NCI-H1694 treated with DMSO at 0.1 percent for 48 hours (cell line): ENCODE data around the gene FAM110A.
"Not testable (repeated sequence)": the region's sequence is repeated elsewhere in the genome, so short reads cannot be mapped to it uniquely, and the experiment has no call there.

ENCODE experiments used
- DNase-seq: peaks from one replicate; lab custom pipeline; 2025; lab: John Stamatoyannopoulos, UW

Gene FAM110A

DNA sequence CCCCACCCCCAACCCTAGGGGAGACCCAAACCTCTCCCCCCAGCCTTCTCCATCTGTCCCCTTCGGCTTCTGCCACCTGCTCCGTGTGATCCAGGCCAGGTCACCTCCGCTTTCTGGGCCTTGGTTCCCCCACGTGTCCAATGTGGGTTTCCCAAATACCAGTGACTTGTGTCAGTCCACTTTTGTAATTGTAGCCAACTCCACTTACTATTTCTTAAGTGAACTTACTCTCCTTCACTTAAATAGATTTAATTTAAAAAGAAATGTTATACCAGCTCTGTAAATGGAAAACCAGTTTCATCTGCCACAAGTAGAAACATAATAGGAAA lies 10.0 kb upstream of the FAM110A start:
- DNase-seq = no peak

DNA sequence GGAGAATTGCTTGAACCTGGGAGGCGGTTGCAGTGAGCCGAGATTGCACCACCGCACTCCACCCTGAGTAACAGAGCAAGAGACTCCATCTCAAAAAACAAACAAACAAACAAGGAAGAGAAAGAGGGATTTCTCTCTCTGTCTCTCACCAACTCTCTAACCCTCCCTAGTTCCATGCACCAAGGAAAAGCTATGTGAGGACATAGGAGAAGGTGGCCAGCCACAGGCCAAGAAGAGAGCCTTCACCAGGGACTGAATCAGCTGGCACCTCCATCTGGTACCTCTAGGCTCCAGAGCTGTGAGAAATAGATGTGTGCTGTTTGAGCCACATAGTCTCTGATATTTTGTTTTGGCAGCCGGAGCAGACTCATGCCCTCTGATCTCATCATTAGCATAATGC lies 9.0 kb upstream of the FAM110A start:
- no peak for DNase-seq

DNA sequence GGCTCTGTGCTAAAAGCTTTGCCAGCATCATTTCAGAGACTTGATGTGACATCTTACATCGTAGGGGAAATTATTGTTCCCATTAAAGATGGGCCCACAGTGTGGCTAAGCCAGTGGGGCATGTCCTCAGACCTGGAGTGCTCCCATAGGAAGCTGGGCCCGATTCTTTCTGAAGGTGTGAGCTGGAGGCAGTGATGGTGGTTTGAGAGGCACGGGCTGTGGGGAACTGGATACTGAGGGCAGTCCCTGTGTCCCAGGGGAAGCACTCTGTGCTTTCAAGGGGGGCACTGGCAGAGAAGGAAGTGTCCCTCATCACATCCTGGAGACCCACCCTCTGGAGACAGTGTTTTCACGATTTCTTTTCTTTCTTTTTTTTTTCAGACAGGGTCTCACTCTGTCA lies 8.6 kb upstream of the FAM110A start:
- no peak for DNase-seq

DNA sequence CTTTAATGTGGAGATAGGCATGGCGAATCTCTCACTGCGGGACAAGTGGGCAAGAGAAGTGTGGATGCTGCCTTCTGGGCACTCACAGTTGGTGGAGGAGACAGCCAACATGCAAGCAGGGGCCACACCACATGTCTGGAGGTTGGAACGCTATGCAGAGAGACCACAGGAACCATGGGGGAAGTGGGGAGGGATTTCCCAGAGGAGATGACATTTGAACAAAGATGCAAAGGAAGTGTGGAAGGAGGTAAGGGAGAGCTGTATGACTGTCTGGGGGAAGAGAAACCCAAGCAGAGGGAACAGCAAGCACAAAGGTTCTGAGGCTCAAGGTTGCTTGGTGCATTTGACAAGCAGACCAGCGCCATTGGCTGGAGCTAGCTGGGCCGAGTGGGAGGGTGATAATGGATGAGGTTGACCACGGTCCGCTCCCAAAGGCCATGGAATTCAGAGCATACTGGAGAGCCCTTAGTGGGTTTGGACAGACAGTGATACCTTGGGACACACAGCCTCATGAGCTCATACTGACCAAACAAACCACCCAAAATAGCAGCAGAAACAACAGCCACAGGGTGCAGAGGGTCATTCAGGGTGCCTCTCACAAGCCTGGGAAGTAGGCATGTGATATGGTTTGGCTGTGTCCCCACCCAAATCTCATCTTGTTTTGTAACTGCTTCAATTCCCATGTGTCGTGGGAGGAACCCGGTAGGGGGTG lies 7.6 kb upstream of the FAM110A start:
- no peak for DNase-seq

DNA sequence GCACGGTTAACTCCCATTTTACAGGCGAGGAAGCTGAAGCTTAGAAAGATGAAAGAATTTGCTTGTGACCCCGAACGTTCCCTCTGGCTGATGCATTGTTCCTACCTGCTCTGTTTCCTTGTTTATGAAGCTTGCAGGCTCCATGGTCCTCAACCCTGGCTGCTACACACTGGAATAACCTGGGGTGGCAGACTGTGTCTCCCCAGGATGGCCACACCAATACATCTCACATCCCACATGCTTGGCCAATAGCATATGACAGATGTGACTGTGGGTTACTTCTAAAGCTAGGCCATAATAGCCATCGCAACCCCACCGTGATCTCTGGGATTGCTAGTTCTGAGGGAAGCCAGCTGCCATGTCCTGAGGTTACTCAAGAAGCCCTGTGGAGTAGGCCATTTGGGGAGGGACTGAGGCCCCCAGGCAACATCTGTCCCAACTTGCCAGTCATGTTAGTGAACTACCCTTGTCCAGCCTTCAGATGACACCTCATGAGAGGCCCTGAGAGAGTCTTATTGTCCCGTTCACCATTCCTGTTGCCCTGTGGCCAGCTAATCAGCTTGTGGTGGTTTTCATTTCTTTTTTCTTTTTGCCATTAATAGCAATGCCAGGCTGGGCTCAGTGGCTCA lies 6.7 kb upstream of the FAM110A start:
- DNase-seq = no peak

DNA sequence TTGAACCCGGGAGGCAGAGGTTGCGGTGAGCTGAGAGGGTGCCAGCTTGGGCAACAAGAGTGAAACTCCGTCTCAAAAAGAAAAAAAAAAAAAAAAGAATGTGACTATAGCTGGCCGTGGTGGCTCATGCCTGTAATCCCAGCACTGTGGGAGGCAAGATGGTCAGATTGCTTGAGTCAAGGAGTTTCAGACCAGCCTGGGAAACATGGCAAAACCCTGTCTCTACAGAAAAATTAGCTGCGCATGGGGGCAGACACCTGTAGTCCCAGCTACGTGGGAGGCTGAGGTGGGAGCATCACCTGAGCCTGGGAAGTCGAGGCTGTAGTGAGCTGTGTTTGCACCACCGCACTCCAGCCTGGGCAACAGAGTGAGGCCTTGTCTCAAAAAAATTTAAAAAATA lies 5.5 kb upstream of the FAM110A start:
- DNase-seq = not testable (repeated sequence)

DNA sequence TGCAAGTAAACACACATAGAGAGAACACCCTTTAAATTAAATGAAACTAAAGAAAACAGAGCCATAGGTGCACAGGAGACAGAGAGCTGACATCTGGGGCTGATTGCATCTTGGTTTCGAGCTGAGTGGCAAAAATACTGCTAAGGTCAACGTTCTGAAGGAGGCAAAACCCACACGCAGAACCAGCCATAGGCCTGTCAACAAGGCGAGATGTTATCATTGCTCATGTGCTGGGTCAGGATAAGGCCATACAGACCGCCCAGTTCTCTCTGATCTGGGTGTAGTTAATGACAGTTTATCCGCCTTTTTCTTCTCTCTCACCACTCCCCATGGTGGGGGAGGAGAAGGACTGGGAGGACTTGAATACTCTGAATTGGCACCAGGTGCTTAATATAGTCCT lies 4.5 kb upstream of the FAM110A start:
- no peak for DNase-seq

DNA sequence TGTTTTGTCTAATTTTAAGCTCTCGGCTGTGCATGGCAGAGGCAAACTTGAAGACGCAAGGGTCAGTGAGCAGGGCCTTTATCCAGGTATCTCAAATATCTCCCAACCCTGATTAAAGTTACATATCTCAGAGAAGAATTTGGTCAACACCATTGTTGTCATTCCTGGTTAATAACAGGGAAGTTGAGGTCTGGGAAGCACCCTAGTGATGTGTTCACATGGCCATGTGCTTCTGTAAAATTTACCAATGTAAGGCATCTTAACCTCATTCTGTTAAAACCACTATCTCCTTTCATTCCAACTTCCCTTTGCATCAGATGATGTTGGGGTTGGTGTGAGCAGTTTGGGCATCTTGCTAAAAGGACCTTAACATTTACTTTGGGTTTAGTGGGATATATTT lies 4.0 kb upstream of the FAM110A start:
- DNase-seq = no peak

DNA sequence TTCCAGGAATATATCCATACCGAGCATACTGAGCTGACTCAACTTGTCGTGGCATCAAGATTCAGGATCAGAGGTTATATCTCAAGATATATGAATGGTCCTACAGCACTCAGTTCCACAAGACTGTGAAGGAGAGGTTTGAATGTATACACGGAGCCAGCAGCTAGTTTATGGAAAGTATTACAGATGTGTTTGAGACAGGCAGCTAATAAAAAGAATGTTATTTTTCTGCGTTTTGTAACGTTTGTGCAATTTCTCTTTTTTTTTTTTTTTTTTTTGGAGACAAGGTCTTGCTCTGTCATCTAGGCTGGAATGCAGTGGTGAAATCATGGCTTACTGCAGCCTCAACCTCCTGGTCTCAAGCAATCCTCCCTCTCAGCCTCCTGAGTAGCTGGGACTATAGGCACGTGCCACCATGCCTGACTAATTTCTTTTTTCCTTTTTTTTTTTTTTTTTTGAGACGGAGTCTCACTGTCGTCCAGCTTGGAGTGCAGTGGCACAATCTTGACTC lies 3.4 kb upstream of the FAM110A start:
- no peak for DNase-seq

DNA sequence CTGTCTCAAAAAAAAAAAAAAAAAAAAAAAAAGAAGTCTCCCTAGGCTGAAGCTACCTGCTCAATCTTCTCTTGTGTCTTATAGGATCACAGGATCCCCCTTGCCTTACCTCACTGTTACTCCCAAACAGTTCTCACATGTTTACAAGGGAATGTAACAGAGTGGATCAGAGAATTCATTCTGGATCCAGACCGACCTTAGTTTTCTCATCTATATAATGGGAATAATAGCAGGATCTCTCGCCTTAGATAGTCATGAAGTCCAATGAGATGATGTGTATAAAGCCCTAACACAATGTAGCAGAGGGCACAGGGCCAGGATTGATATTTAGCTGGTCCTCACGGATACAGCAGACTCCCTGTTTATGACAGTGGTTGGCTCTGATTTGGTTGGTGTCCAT lies 2.3 kb upstream of the FAM110A start:
- DNase-seq = no peak

DNA sequence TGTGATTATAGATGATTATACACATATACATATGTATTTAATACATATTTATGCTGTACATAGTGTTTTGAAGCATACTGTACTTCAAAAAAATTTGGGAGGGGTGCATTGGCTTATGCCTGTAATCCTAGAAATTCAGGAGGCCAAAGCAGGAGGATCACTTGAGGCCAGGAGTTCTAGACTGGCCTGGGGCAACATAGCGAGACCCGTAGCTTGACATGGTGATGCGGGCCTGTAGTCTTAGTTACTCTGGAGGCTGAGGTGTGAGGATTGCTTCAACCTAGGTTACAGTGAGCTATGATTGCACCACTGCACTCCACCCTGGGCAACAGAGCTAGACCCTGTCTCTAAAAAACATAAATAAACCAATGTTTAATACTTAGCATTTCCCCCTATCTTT lies 1.6 kb upstream of the FAM110A start:
- DNase-seq = no peak

DNA sequence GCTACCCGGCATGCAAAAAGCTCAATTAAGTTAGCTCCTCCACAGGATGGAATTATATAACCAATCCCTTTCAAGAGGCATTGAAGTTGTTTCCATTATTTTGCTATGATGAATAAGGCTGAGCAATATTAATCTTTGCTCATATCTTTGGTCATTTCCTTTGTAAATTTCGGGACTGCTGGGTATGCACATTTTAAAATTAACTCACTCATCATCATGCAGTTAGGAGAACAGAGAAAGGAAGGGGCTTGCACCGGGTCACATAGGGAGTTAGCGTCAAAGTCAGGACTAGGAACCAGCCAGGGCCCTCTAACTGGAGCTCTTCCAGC lies 430 bp upstream of the FAM110A start:
- no peak for DNase-seq

DNA sequence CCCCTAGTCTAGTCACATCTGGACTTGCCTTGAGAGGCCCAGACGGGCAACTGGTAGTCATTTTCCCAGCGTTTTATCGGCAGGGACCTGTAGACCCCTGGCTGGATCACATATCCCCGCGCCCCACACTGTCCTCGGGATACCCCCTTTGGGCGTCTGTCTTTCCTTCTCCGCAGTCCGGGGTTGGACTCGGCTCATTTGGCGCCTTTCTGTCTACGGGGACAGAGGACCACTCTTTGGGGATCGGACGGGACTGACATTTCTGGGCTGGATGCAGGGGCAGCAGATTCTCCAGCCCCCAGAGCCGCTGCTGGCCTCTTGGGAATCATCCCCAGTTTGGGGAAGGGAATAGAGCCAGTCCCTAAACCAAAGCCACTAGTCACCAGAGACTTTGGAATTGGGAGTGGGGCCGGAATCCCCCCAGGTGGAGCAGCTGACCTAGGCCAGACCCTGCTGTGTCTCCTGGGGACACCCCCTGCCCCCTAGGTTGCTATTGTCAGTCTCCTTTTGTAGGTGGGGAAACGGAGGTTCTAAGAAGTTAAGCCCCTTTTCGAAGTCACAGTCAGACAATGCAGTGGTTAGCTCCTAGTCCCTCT lies 734 bp downstream of the FAM110A start:
- DNase-seq = no peak

DNA sequence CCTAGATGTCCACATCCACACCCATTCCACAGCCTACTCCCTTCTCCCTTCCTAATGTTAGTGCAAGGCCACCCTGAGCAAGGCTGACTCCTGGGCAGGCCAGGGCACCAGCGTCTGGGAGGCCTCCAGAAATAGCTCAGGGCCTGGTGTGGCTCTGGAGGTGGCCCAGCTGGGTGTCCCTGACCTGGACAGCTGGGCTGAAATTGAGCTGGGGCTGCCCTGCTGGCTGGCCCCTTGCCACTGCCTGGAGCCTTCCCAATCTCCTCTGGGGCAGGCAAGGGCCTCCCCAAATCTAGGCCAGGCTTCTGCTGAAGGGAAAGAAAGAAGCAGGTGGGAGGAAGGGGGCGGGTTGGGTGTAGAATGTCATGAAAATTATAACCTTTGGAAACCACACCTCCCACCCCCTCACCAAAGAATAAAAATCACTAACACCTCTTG lies 2.1 kb downstream of the FAM110A start:
- DNase-seq = no peak

DNA sequence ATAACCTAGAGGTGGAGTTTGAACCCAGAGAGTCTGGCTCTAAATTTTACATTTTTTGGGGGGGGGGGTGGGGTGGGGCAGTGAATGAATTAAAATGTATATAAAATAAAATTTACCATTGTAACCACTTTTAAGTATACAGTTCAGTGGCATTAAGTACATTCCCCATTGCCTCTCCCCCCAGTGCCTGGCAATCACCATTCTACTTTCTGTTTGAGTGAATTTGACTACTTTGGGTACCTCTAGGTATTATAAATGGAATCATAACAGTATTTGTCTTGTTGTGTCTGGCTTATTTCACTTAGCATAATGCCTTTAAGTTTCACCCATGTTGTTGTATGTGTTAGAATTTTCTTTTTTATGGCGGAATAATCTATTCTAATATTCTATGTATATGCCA lies 2.7 kb downstream of the FAM110A start:
- DNase-seq = no peak

DNA sequence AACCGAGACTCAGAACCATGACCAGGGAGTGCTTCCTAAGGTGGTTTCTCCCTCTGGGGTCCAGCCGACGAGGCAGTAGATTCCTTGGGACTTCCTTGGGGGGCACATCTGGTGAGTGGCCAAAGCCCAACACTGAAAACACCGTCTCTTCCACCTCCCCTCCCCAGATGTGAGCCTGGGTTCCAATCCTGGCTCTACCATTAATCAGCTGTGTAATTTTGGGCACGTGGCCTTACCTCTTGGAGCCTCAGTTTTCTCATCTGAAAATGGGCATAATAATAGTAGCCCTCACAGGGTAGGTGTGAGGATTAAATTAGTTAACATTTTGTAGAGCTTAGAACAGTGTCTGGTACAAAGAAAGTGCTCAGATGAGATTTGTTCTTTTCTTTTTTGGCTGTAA lies 5.5 kb downstream of the FAM110A start:
- DNase-seq = no peak

DNA sequence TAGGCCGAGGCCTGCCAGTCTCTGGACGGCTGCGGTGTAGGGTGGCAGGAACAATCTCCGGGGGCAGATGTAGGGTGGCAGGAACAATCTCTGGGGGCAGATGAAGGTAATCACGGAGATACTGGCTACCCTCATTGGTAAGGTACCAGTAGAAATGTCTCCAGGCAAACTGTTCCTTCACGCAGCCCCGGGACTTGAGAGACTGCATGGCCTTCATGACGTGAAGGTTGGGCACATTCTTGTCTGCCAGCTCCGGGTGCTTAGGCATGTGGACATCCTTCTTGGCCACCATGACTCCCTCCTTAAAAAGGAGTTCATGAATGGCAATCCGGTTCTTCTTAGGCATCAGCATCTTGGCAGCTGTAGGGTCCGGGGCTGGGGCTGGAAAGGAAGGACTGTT lies 6.1 kb downstream of the FAM110A start:
- no peak for DNase-seq

DNA sequence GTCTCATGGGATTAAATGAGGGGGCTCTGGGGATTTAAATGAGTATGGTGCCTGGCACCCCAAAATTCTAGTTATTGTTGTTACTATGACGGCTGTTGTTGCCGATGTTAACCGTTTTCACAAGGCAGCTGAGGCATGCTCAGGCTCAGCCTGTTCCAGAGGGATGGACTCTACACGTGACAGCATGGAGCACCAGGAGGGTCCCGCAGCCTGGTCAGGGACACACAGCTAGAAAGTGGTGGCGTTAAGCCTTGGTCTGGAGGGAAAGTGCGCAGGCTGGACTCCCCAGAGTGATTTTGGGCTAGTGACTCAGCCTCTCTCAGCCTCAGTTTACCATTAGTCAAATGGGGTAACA lies 7.0 kb downstream of the FAM110A start:
- no peak for DNase-seq

DNA sequence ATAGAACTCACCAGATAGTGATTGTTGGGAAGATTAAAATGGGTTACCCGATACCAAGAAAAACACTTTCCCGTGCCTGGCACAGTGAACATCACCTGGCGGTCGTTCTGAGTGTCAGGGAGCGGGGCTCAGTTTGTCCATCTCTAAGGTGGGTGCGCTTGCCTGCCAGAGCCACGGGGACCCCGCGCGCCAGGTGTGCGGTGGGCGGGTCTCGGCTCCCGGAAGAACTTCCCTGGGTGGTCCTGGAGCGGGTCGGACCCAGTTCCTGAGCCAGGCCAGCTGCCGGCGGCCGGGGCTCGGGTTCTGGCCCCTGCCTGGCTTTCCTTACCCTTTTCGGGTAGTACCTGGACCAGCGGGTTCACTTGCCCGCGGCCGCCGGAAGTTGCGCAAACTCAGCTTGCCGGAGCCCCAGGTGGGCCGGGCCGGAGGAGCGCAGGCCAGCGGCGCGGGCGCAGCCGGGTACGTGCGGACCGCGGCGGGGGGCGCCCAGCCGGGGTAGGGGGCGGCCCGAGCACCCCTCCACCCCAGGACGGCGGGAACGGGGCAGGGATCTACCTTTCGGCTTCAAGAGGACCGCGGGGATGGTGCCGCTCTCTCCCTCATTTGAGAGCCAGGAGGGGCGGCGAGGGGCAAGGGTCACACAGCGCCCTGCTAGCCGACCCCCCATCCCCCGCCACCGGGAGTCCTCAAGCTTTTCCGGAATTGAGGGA lies 7.5 kb downstream of the FAM110A start:
- DNase-seq = no peak

DNA sequence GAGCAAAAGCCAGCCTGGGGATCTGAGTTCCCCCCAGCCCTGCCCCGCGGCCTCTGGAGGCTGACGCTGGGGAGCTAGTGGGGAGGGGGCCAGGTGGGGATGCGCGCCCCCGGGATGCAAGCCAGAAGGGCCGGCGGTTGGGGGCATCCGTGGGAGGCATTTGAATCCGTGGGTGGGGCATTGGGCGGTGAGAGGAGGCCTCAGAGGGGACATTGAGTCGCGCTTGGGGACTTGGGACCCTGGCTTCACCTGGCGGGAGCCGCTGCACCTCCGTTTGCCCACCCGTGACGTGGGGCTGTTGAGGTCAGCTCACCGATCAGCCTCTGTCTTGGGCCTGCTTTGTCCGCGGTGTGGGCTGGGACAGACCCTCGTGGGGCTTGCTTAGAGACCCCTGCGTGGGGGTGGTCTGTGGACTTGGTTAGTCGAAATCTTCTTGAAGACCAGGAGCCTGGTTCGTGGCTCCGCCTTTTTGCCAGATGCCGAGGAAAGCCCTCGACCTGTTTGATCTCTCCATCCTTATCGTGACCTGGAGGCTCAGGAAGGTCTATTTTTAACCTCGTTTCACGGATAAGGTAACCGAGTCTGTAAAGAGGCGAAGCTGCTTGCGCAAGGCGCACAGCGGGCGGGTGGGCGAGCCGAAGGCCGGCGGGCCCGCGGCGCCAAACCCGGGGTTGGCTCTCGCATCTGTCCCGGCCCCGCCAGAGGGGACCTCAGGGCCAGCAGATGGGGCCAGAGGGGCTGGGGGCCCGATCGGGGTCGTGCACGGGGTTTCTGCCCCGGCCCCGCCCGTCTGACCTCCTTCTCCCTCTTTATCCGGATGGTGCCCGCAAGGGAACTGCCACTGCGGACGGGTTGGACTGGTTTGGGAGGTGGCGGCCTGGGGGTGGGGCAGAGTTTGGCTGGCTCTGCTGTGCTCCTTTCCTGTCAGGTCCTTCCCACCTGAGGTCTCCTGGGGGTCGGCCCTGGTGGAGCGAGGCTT lies 8.3 kb downstream of the FAM110A start:
- no peak for DNase-seq

DNA sequence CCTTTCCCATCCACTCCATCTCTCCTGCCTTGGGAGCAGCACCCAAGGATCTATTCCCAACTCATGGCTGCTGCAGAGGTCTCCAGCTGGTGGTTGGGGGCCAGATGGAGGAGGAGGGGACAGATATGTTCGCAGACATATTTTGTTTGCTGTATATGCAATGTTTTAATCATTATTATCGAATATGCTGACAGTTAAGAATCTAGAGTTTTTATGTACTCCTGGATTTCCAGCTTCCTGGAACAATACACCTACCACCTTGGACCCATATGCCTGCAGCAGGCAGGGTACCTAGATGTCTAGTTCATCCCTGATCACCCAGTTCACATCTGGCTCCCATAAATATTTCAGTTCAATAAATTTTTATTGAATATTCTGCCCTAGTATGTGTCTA lies 9.0 kb downstream of the FAM110A start:
- DNase-seq = no peak

DNA sequence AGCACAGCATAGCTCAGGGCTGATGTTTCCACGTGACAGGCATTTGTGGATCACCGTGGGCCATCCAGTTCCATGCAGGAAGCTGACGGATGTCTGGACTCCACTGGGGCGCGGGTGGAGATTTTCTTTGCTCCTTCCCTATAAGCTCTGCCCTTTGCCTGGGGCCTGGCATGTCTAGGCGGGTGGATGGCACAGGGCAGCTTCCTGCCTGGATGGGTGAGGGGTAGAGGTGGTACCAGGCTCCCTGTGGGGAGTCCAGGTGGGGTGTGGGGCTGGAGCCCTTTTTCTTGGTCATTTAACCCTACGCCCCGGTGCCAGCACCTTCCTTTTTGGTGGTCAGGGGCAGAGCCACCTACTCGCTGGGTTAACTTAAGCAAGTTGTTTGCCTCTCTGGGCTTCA lies 10.4 kb downstream of the FAM110A start:
- no peak for DNase-seq
